Lung (tissue), 12 donors: ENCODE measurements around the gene ANP32B. TPM values are rescaled to one million over a fixed set of nuclear protein-coding genes. Genes with fewer than 3 reads are reported as not detected.
"Not testable (repeated sequence)": the region's sequence is repeated elsewhere in the genome, so short reads cannot be mapped to it uniquely, and the experiment has no call there.

Source experiments
- ATAC-seq: fragments of 200-7000 bp; cut with Tn5 transposase; one replicate; pipeline ENCODE4 v1.9.1; 2020; ENCODE audit warnings: moderate number of reproducible peaks; ENCODE audit not compliant: insufficient read depth, low FRiP score
- DNase-seq, 3 donors: peaks; one replicate each; pipeline ENCODE4 v3.0.0-alpha.2; 2013 to 2017
- H3K27ac ChIP-seq, 2 donors: one replicate each; pipeline ENCODE4 v1.5.1; 2013; ENCODE audit warnings: mild to moderate bottlenecking in 2 of 2, moderate library complexity in 2 of 2, control low read depth in 1 of 2, inconsistent platforms in 1 of 2, low read depth in 1 of 2, low read length in 1 of 2
- H3K27me3 ChIP-seq, 3 donors: one replicate each; pipeline ENCODE4 v1.5.1; 2013; ENCODE audit warnings: low read length in 2 of 3; ENCODE audit not compliant: control insufficient read depth in 3 of 3, insufficient read depth in 3 of 3
- H3K36me3 ChIP-seq, 4 donors: one replicate each; pipeline ENCODE4 v1.5.1; 2013; ENCODE audit warnings: low read length in 4 of 4, mild to moderate bottlenecking in 1 of 4, moderate library complexity in 1 of 4; ENCODE audit not compliant: control insufficient read depth in 4 of 4, insufficient read depth in 4 of 4
- H3K4me1 ChIP-seq, 5 donors: one replicate each; pipeline ENCODE4 v1.5.1; 2013; ENCODE audit warnings: low read length in 5 of 5, mild to moderate bottlenecking in 2 of 5, moderate library complexity in 1 of 5; ENCODE audit not compliant: control insufficient read depth in 5 of 5, insufficient read depth in 5 of 5
- H3K4me3 ChIP-seq: one replicate; pipeline ENCODE4 v1.5.1; 2013; ENCODE audit warnings: mild to moderate bottlenecking, control low read depth, moderate library complexity
- H3K9ac ChIP-seq, 2 donors: one replicate each; pipeline ENCODE4 v1.5.1; 2013; ENCODE audit warnings: low read length in 2 of 2, control low read depth in 1 of 2; ENCODE audit not compliant: insufficient read depth in 1 of 2
- H3K9me3 ChIP-seq, 4 donors: one replicate each; pipeline ENCODE4 v1.5.1; 2013; ENCODE audit warnings: low read length in 3 of 4, mild to moderate bottlenecking in 1 of 4, moderate library complexity in 1 of 4; ENCODE audit not compliant: control insufficient read depth in 4 of 4, insufficient read depth in 3 of 4
- WGBS, 2 donors: extraction: QIAGEN DNeasy Blood & Tissue Kit; methylation state at CpG; one replicate each; pipeline ENCODE4 v1.1.7; 2013; 5-methylcytosine and 5-hydroxymethylcytosine counted together
- polyA plus RNA-seq, 2 donors: library from polyadenylated mRNA; stranded (reverse); fragments of 200-250 nt; gene quantifications; one replicate each; pipeline ENCODE4 v1.2.1, GENCODE V29; 2013
- total RNA-seq, 2 donors: library from RNA; depleted of rRNA in 1 of 2; stranded (reverse); fragments of >200 nt in 1 of 2; gene quantifications; one replicate each; pipeline ENCODE4 v1.2.1, GENCODE V29; 2014 to 2021
- TF ChIP-seq, protein P1 (sequence below): IDR thresholded peaks from 2 replicates; pipeline ENCODE4 v1.5.1; 2012; ENCODE audit warnings: mild to moderate bottlenecking; ENCODE audit errors: control extremely low read depth, extremely low read depth
- donor health status: control.
- donor health status: control.
- donor health status: Bipolar disorder and iron deficiency.
- donor health status: healthy.
- donor health status: DM: yes; HTN: yes; CAD: no.

The ANP32B gene
- total and polyA plus RNA-seq, 4 donors: 45.4 to 152 (median 103) TPM

DNA sequence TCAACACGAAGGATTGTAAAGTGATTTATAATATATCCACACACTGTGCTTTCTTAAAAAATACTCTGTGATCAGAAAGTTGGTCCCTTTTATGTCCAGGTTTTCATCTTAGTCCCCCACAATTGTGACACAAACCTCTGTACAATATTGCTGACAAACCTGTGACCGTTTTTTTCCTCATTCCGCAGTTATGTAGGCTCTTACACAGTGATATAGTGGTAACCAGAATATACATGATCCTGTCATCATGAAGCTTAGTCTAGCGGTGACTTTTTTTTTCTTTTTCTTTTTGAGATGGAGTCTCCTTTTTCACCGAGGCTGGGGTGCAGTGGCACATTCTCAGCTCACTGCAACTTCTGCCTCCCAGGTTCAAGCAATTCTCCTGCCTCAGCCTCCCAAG is 8.7 kb downstream of the ANP32B start:
- Histone ChIP-seq H3K9ac (no peak overlapping the region), H3K9me3 (no peaks in the 10 kb centered on the region), H3K27ac (no peak overlapping the region), H3K36me3 (peaks cover 1 to 12% (median 6%) of the 10 kb centered on the region in 4 donors), H3K27me3 (no peaks in the 10 kb centered on the region), H3K4me1 (peaks cover 2 to 32% (median 11%) of the 10 kb centered on the region in 5 donors), H3K4me3 (no peak overlapping the region)
- no peak for DNase-seq
- WGBS, 2 donors: 53 to 66% methylated on average over 5 of the region's 5 CpGs
- TF ChIP-seq, protein P1, sequence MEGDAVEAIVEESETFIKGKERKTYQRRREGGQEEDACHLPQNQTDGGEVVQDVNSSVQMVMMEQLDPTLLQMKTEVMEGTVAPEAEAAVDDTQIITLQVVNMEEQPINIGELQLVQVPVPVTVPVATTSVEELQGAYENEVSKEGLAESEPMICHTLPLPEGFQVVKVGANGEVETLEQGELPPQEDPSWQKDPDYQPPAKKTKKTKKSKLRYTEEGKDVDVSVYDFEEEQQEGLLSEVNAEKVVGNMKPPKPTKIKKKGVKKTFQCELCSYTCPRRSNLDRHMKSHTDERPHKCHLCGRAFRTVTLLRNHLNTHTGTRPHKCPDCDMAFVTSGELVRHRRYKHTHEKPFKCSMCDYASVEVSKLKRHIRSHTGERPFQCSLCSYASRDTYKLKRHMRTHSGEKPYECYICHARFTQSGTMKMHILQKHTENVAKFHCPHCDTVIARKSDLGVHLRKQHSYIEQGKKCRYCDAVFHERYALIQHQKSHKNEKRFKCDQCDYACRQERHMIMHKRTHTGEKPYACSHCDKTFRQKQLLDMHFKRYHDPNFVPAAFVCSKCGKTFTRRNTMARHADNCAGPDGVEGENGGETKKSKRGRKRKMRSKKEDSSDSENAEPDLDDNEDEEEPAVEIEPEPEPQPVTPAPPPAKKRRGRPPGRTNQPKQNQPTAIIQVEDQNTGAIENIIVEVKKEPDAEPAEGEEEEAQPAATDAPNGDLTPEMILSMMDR: no peak
- no peak for ATAC-seq

DNA sequence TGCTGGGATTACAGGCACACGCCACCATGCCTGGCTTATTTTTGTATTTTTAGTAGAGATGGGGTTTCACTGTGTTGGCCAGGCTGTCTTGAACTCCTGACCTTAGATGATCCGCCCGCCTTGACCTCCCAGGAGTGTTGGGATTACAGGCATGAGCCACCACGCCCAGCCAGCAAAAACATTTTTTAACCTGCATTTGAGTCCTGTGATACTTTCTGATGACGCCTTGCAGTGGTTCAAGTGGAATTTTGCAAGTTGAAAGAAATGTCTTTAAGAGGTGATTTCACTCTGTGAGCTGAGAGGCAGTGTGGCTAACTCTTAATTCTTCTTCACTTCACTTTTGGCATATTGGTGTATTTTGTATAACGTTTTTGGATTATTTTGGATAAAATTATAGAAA is 9.1 kb downstream of the ANP32B start:
- no peak overlapping the region for H3K9ac ChIP-seq
- H3K27me3 ChIP-seq: no peaks in the 10 kb centered on the region
- TF ChIP-seq, protein P1: no peak
- H3K4me1 ChIP-seq: peaks cover 2 to 32% (median 8%) of the 10 kb centered on the region in 5 donors
- DNase-seq (no peak), ATAC-seq (no peak)
- WGBS, 2 donors: 72 to 73% methylated on average over 6 of the region's 6 CpGs
- no peaks in the 10 kb centered on the region for H3K9me3 ChIP-seq
- no peak overlapping the region for H3K4me3 ChIP-seq
- H3K27ac ChIP-seq: no peak overlapping the region
- peaks cover 1 to 12% (median 7%) of the 10 kb centered on the region in 4 donors for H3K36me3 ChIP-seq

- Histone ChIP-seq H3K9ac (no peak overlapping the region), H3K27ac (peak overlapping the region in 1 of 2 donors; percentile 1), H3K4me1 (peaks cover 2 to 31% (median 5%) of the 10 kb centered on the region in 5 donors), H3K4me3 (no peak overlapping the region), H3K36me3 (peaks cover 3 to 18% (median 11%) of the 10 kb centered on the region in 4 donors), H3K9me3 (no peaks in the 10 kb centered on the region), H3K27me3 (no peaks in the 10 kb centered on the region)
- ATAC-seq (no peak), DNase-seq (no peak)
- TF ChIP-seq, protein P1: no peak
- 50 to 70% methylated on average over 2 of the region's 2 CpGs for WGBS, 2 donors
Observed at GRCh38 chr9:97993000-97993399, 9.9 kb downstream of the ANP32B start.

GRCh38 chr9:97994703-97995102 is 11.6 kb downstream of the ANP32B start:
- TF ChIP-seq, protein P1: no peak
- no peaks in the 10 kb centered on the region for H3K27me3 ChIP-seq
- H3K9me3 ChIP-seq: no peaks in the 10 kb centered on the region
- DNase-seq (no peak), ATAC-seq (no peak)
- H3K36me3 ChIP-seq: peaks cover 3 to 23% (median 15%) of the 10 kb centered on the region in 4 donors
- peaks cover 2 to 24% (median 5%) of the 10 kb centered on the region in 5 donors for H3K4me1 ChIP-seq
- no peak overlapping the region for H3K4me3 ChIP-seq
- WGBS, 2 donors: 88 to 90% methylated on average over 1 of the region's 1 CpG
- H3K9ac ChIP-seq: no peak overlapping the region
- H3K27ac ChIP-seq: no peak overlapping the region

GRCh38 chr9:97996676-97997075 is 13.5 kb downstream of the ANP32B start:
- 97 to 99% methylated on average over 7 of the region's 7 CpGs for WGBS, 2 donors
- H3K27me3 ChIP-seq, H3K9ac ChIP-seq, DNase-seq, H3K4me3 ChIP-seq, H3K27ac ChIP-seq, H3K9me3 ChIP-seq, ATAC-seq: not testable (repeated sequence)
- H3K4me1 ChIP-seq: peaks cover 0 to 10% (median 5%) of the 10 kb centered on the region in 5 donors
- peaks cover 9 to 29% (median 16%) of the 10 kb centered on the region in 4 donors for H3K36me3 ChIP-seq
